ENCODE results near the gene SRCIN1. TPM values are rescaled to one million over a fixed set of nuclear protein-coding genes. Genes with fewer than 3 reads are reported as not detected.

Gene SRCIN1
- total RNA-seq, 2 experiments from 2014 or later: 0.72 to 0.73 TPM

- Mint-ChIP-seq H3K4me3 (no peak overlapping the region), H3K27ac (no peak overlapping the region), H3K9me3 (ENCODE audit: low read depth) (no peaks in the 10 kb centered on the region), H3K27me3 (peaks cover 6% of the 10 kb centered on the region), H3K36me3 (ENCODE audit: low read depth) (no peaks in the 10 kb centered on the region), H3K4me1 (peaks cover 16% of the 10 kb centered on the region)
- ATAC-seq: no peak
- no peak for DNase-seq
- intact Hi-C loops (cut with DNase I, micrococcal nuclease): loop anchor here in 1 of 2 experiments (5.0 kb wide), 1 partner anchor 198 kb away; the partner anchor contains the start of gene PSMB3
- ChIA-PET CTCF (interaction anchor here (0.7 to 9.0 kb wide), 7 partner anchors 10 to 180 kb away, joined by 3 to 145 read pairs (median 4); no protein-coding TSS in a partner anchor), POLR2A (no interaction called here)
These were observed 51.1 kb downstream of the SRCIN1 start for GRCh38 chr17:38554430-38555350.

GRCh38 chr17:38552343-38552742 lies 53.4 kb downstream of the SRCIN1 start:
- intact Hi-C loops (cut with DNase I, micrococcal nuclease): no loop called here
- POLR2A ChIA-PET: no interaction called here
- no peaks in the 10 kb centered on the region for H3K36me3 Mint-ChIP-seq (ENCODE audit: low read depth)
- no peaks in the 10 kb centered on the region for H3K9me3 Mint-ChIP-seq (ENCODE audit: low read depth)
- no peak for DNase-seq
- no peaks in the 10 kb centered on the region for H3K4me1 Mint-ChIP-seq
- no peak overlapping the region for H3K27ac Mint-ChIP-seq
- peaks cover 4% of the 10 kb centered on the region for H3K27me3 Mint-ChIP-seq
- H3K4me3 Mint-ChIP-seq: no peak overlapping the region
- CTCF ChIA-PET: interaction anchor here (0.6 to 9.0 kb wide), 2 partner anchors 64 to 113 kb away, joined by 3 to 145 read pairs; no protein-coding TSS in a partner anchor
- ATAC-seq: no peak

GRCh38 chr17:38551121-38551520 lies 54.6 kb downstream of the SRCIN1 start:
- Mint-ChIP-seq H3K9me3 (ENCODE audit: low read depth) (no peaks in the 10 kb centered on the region), H3K27ac (no peak overlapping the region), H3K27me3 (peaks cover 7% of the 10 kb centered on the region), H3K36me3 (ENCODE audit: low read depth) (no peaks in the 10 kb centered on the region), H3K4me3 (no peak overlapping the region), H3K4me1 (no peaks in the 10 kb centered on the region)
- no peak for ATAC-seq
- DNase-seq: no peak
- POLR2A ChIA-PET: no interaction called here
- intact Hi-C loops (cut with DNase I, micrococcal nuclease): no loop called here
- CTCF ChIA-PET: interaction anchor here (9.0 kb wide), 1 partner anchor 115 kb away, joined by 145 read pairs; no protein-coding TSS in a partner anchor

GRCh38 chr17:38550661-38551060 lies 55.1 kb downstream of the SRCIN1 start:
- ChIA-PET POLR2A (no interaction called here), CTCF (interaction anchor here (4.5 kb wide), 1 partner anchor 8 kb away, joined by 28 read pairs; no protein-coding TSS in a partner anchor)
- DNase-seq: no peak
- no peak overlapping the region for H3K27ac Mint-ChIP-seq
- peaks cover 7% of the 10 kb centered on the region for H3K27me3 Mint-ChIP-seq
- no peaks in the 10 kb centered on the region for H3K9me3 Mint-ChIP-seq (ENCODE audit: low read depth)
- H3K4me3 Mint-ChIP-seq: no peak overlapping the region
- intact Hi-C loops (cut with DNase I, micrococcal nuclease): no loop called here
- no peak for ATAC-seq
- no peaks in the 10 kb centered on the region for H3K4me1 Mint-ChIP-seq
- H3K36me3 Mint-ChIP-seq (ENCODE audit: low read depth): no peaks in the 10 kb centered on the region

GRCh38 chr17:38549285-38549684 lies 56.5 kb downstream of the SRCIN1 start:
- H3K9me3 Mint-ChIP-seq (ENCODE audit: low read depth): no peaks in the 10 kb centered on the region
- DNase-seq (no peak), ATAC-seq (no peak)
- no peak overlapping the region for H3K27ac Mint-ChIP-seq
- peaks cover 7% of the 10 kb centered on the region for H3K27me3 Mint-ChIP-seq
- ChIA-PET POLR2A (no interaction called here), CTCF (interaction anchor here (0.6 to 4.5 kb wide), 3 partner anchors 10 to 186 kb away, joined by 3 to 28 read pairs (median 3); no protein-coding TSS in a partner anchor)
- intact Hi-C loops (cut with DNase I, micrococcal nuclease): no loop called here
- H3K4me1 Mint-ChIP-seq: no peaks in the 10 kb centered on the region
- H3K4me3 Mint-ChIP-seq: no peak overlapping the region
- no peaks in the 10 kb centered on the region for H3K36me3 Mint-ChIP-seq (ENCODE audit: low read depth)

GRCh38 chr17:38547444-38547843 lies 58.3 kb downstream of the SRCIN1 start:
- Mint-ChIP-seq H3K9me3 (ENCODE audit: low read depth) (no peaks in the 10 kb centered on the region), H3K27ac (no peak overlapping the region), H3K36me3 (ENCODE audit: low read depth) (no peaks in the 10 kb centered on the region), H3K4me1 (no peaks in the 10 kb centered on the region), H3K4me3 (no peak overlapping the region), H3K27me3 (peaks cover 7% of the 10 kb centered on the region)
- no peak for ATAC-seq
- no peak for DNase-seq
- ChIA-PET CTCF (interaction anchor here (1.4 to 4.5 kb wide), 2 partner anchors 12 to 58 kb away, joined by 4 to 28 read pairs; no protein-coding TSS in a partner anchor), POLR2A (no interaction called here)
- intact Hi-C loops (cut with DNase I, micrococcal nuclease): no loop called here

- Mint-ChIP-seq H3K27me3 (peaks cover 10% of the 10 kb centered on the region), H3K9me3 (ENCODE audit: low read depth) (no peaks in the 10 kb centered on the region), H3K4me3 (no peak overlapping the region), H3K36me3 (ENCODE audit: low read depth) (no peaks in the 10 kb centered on the region), H3K27ac (no peak overlapping the region), H3K4me1 (no peaks in the 10 kb centered on the region)
- intact Hi-C loops (cut with DNase I, micrococcal nuclease): no loop called here
- POLR2A ChIA-PET: no interaction called here
- CTCF ChIA-PET: interaction anchor here (0.6 to 4.5 kb wide), 4 partner anchors 13 to 830 kb away, joined by 3 to 28 read pairs (median 4); no protein-coding TSS in a partner anchor
- DNase-seq: no peak
- ATAC-seq: no peak
These were observed 59.4 kb downstream of the SRCIN1 start for GRCh38 chr17:38546396-38546795.

GRCh38 chr17:38545531-38546225 lies 60.1 kb downstream of the SRCIN1 start:
- ChIA-PET POLR2A (no interaction called here), CTCF (interaction anchor here (0.6 to 4.5 kb wide), 6 partner anchors 8 to 1839 kb away, joined by 3 to 28 read pairs (median 4); no protein-coding TSS in a partner anchor)
- peaks cover 11% of the 10 kb centered on the region for H3K27me3 Mint-ChIP-seq
- H3K4me1 Mint-ChIP-seq: no peaks in the 10 kb centered on the region
- H3K9me3 Mint-ChIP-seq (ENCODE audit: low read depth): no peaks in the 10 kb centered on the region
- DNase-seq (no peak), ATAC-seq (no peak)
- no peak overlapping the region for H3K27ac Mint-ChIP-seq
- no peaks in the 10 kb centered on the region for H3K36me3 Mint-ChIP-seq (ENCODE audit: low read depth)
- no peak overlapping the region for H3K4me3 Mint-ChIP-seq
- intact Hi-C loops (cut with DNase I, micrococcal nuclease): no loop called here

- ChIA-PET CTCF (interaction anchor here (0.8 to 0.9 kb wide), 2 partner anchors 8 to 309 kb away, joined by 3 read pairs; no protein-coding TSS in a partner anchor), POLR2A (no interaction called here)
- ATAC-seq (no peak), DNase-seq (no peak)
- H3K4me3 Mint-ChIP-seq: no peak overlapping the region
- intact Hi-C loops (cut with DNase I, micrococcal nuclease): loop anchor here in 1 of 2 experiments (5.0 kb wide), 1 partner anchor 47 kb away; no protein-coding TSS in a partner anchor
- no peaks in the 10 kb centered on the region for H3K4me1 Mint-ChIP-seq
- no peaks in the 10 kb centered on the region for H3K9me3 Mint-ChIP-seq (ENCODE audit: low read depth)
- H3K27ac Mint-ChIP-seq: no peak overlapping the region
- H3K36me3 Mint-ChIP-seq (ENCODE audit: low read depth): no peaks in the 10 kb centered on the region
- H3K27me3 Mint-ChIP-seq: peaks cover 14% of the 10 kb centered on the region
These were observed 60.9 kb downstream of the SRCIN1 start for GRCh38 chr17:38544839-38545209.

GRCh38 chr17:38544175-38544838 lies 61.4 kb downstream of the SRCIN1 start:
- intact Hi-C loops (cut with DNase I, micrococcal nuclease): loop anchor here in 1 of 2 experiments (5.0 kb wide), 1 partner anchor 48 kb away; no protein-coding TSS in a partner anchor
- H3K9me3 Mint-ChIP-seq (ENCODE audit: low read depth): no peaks in the 10 kb centered on the region
- no peaks in the 10 kb centered on the region for H3K4me1 Mint-ChIP-seq
- CTCF ChIA-PET: interaction anchor here (0.6 to 0.8 kb wide), 2 partner anchors 213 to 310 kb away, joined by 3 read pairs; no protein-coding TSS in a partner anchor
- no peak overlapping the region for H3K4me3 Mint-ChIP-seq
- POLR2A ChIA-PET: no interaction called here
- no peaks in the 10 kb centered on the region for H3K36me3 Mint-ChIP-seq (ENCODE audit: low read depth)
- H3K27me3 Mint-ChIP-seq: peaks cover 10% of the 10 kb centered on the region
- no peak for DNase-seq
- ATAC-seq: no peak
- no peak overlapping the region for H3K27ac Mint-ChIP-seq
